Stomach smooth muscle (tissue), 2 donors: ENCODE measurements around the gene URI1.

Source experiments
- H3K27ac ChIP-seq: one replicate; pipeline ENCODE4 v1.7.0; 2013; ENCODE audit warnings: mild to moderate bottlenecking, low read length, inconsistent platforms
- H3K27me3 ChIP-seq, 2 donors: one replicate each; pipeline ENCODE4 v1.7.0; 2013; ENCODE audit warnings: low read length in 2 of 2; ENCODE audit not compliant: insufficient read depth in 2 of 2, control insufficient read depth in 1 of 2
- H3K36me3 ChIP-seq, 2 donors: one replicate each; pipeline ENCODE4 v1.7.0; 2013; ENCODE audit warnings: low read length in 2 of 2; ENCODE audit not compliant: control insufficient read depth in 2 of 2, insufficient read depth in 2 of 2
- H3K4me1 ChIP-seq: one replicate; pipeline ENCODE4 v1.7.0; 2013; ENCODE audit warnings: low read length; ENCODE audit not compliant: control insufficient read depth, insufficient read depth
- H3K4me3 ChIP-seq, 2 donors: one replicate each; pipeline ENCODE4 v1.7.0; 2013; ENCODE audit warnings: low read length in 2 of 2
- H3K9ac ChIP-seq, 2 donors: one replicate each; pipeline ENCODE4 v1.7.0; 2013; ENCODE audit warnings: low read length in 2 of 2, mild to moderate bottlenecking in 1 of 2
- H3K9me3 ChIP-seq, 2 donors: one replicate each; pipeline ENCODE4 v1.7.0; 2013; ENCODE audit warnings: low read length in 2 of 2; ENCODE audit not compliant: control insufficient read depth in 2 of 2
- donor health status: healthy.
- donor health status: Pancreatic carcinoma.

Gene URI1

GRCh38 chr19:30001301-30001700 lies 59.3 kb downstream of the URI1 start:
- no peaks in the 10 kb centered on the region for H3K27me3 ChIP-seq

GRCh38 chr19:30001791-30002190 lies 59.8 kb downstream of the URI1 start:
- Histone ChIP-seq H3K4me3 (no peak overlapping the region), H3K36me3 (peaks cover 3 to 7% of the 10 kb centered on the region in 2 donors), H3K9ac (no peak overlapping the region), H3K4me1 (no peaks in the 10 kb centered on the region), H3K9me3 (no peaks in the 10 kb centered on the region), H3K27me3 (no peaks in the 10 kb centered on the region), H3K27ac (no peak overlapping the region)

More at GRCh38 chr19:30001301-30001700, 59.3 kb downstream of the URI1 start:
- H3K36me3 ChIP-seq = peaks cover 3 to 5% of the 10 kb centered on the region in 2 donors
- no peak overlapping the region for H3K27ac ChIP-seq
- H3K9me3 ChIP-seq = no peaks in the 10 kb centered on the region
- no peak overlapping the region for H3K4me3 ChIP-seq
- H3K9ac ChIP-seq = no peak overlapping the region
- H3K4me1 ChIP-seq = no peaks in the 10 kb centered on the region

GRCh38 chr19:30003866-30004265 lies 61.8 kb downstream of the URI1 start:
- Histone ChIP-seq H3K9me3 (no peaks in the 10 kb centered on the region), H3K4me1 (no peaks in the 10 kb centered on the region), H3K27ac (no peak overlapping the region), H3K4me3 (no peak overlapping the region), H3K9ac (no peak overlapping the region), H3K36me3 (peaks cover 3 to 8% of the 10 kb centered on the region in 2 donors), H3K27me3 (no peaks in the 10 kb centered on the region)

- H3K27ac ChIP-seq = no peak overlapping the region
- no peak overlapping the region for H3K4me3 ChIP-seq
- no peaks in the 10 kb centered on the region for H3K27me3 ChIP-seq
- peaks cover 8 to 13% of the 10 kb centered on the region in 2 donors for H3K36me3 ChIP-seq
- H3K4me1 ChIP-seq = no peaks in the 10 kb centered on the region
- no peaks in the 10 kb centered on the region for H3K9me3 ChIP-seq
- H3K9ac ChIP-seq = no peak overlapping the region
Measured at GRCh38 chr19:30004403-30004802, 62.4 kb downstream of the URI1 start.

GRCh38 chr19:30006207-30006606 lies 64.2 kb downstream of the URI1 start:
- H3K27me3 ChIP-seq = no peaks in the 10 kb centered on the region
- no peaks in the 10 kb centered on the region for H3K4me1 ChIP-seq
- H3K27ac ChIP-seq = no peak overlapping the region
- no peaks in the 10 kb centered on the region for H3K9me3 ChIP-seq
- H3K9ac ChIP-seq = no peak overlapping the region
- peaks cover 9 to 16% of the 10 kb centered on the region in 2 donors for H3K36me3 ChIP-seq
- no peak overlapping the region for H3K4me3 ChIP-seq

GRCh38 chr19:30008169-30008568 lies 66.1 kb downstream of the URI1 start:
- H3K27ac ChIP-seq = no peak overlapping the region
- no peak overlapping the region for H3K4me3 ChIP-seq
- no peaks in the 10 kb centered on the region for H3K9me3 ChIP-seq
- H3K27me3 ChIP-seq = no peaks in the 10 kb centered on the region
- no peaks in the 10 kb centered on the region for H3K4me1 ChIP-seq
- no peak overlapping the region for H3K9ac ChIP-seq
- H3K36me3 ChIP-seq = peaks cover 9 to 25% of the 10 kb centered on the region in 2 donors

- Histone ChIP-seq H3K4me1 (no peaks in the 10 kb centered on the region), H3K4me3 (no peak overlapping the region), H3K27me3 (no peaks in the 10 kb centered on the region), H3K27ac (no peak overlapping the region), H3K36me3 (peaks cover 9 to 26% of the 10 kb centered on the region in 2 donors), H3K9me3 (no peaks in the 10 kb centered on the region), H3K9ac (no peak overlapping the region)
Measured at GRCh38 chr19:30009013-30009412, 67.0 kb downstream of the URI1 start.

- H3K9me3 ChIP-seq = no peaks in the 10 kb centered on the region
- no peak overlapping the region for H3K9ac ChIP-seq
- H3K27me3 ChIP-seq = no peaks in the 10 kb centered on the region
- H3K4me1 ChIP-seq = no peaks in the 10 kb centered on the region
- H3K36me3 ChIP-seq = peaks cover 7 to 27% of the 10 kb centered on the region in 2 donors
- H3K27ac ChIP-seq = no peak overlapping the region
- no peak overlapping the region for H3K4me3 ChIP-seq
Measured at GRCh38 chr19:30011051-30011578, 69.1 kb downstream of the URI1 start.

GRCh38 chr19:30014770-30015169 lies 72.7 kb downstream of the URI1 start:
- Histone ChIP-seq H3K4me1 (no peaks in the 10 kb centered on the region), H3K27me3 (no peaks in the 10 kb centered on the region), H3K9ac (no peak overlapping the region), H3K4me3 (no peak overlapping the region), H3K27ac (no peak overlapping the region), H3K9me3 (no peaks in the 10 kb centered on the region), H3K36me3 (peaks cover 0 to 17% of the 10 kb centered on the region in 2 donors)

- H3K27me3 ChIP-seq = no peaks in the 10 kb centered on the region
- H3K4me3 ChIP-seq = no peak overlapping the region
- H3K9ac ChIP-seq = no peak overlapping the region
- H3K27ac ChIP-seq = no peak overlapping the region
- no peaks in the 10 kb centered on the region for H3K4me1 ChIP-seq
- H3K9me3 ChIP-seq = no peaks in the 10 kb centered on the region
- peaks cover 0 to 13% of the 10 kb centered on the region in 2 donors for H3K36me3 ChIP-seq
Measured at GRCh38 chr19:30017172-30017571, 75.1 kb downstream of the URI1 start.

- Histone ChIP-seq H3K36me3 (no peaks in the 10 kb centered on the region), H3K27ac (no peak overlapping the region), H3K27me3 (no peaks in the 10 kb centered on the region), H3K9me3 (no peaks in the 10 kb centered on the region), H3K9ac (no peak overlapping the region), H3K4me3 (no peak overlapping the region), H3K4me1 (no peaks in the 10 kb centered on the region)
Measured at GRCh38 chr19:30020189-30020588, 78.2 kb downstream of the URI1 start.
